ENCODE data around the gene ASXL3.

DNA sequence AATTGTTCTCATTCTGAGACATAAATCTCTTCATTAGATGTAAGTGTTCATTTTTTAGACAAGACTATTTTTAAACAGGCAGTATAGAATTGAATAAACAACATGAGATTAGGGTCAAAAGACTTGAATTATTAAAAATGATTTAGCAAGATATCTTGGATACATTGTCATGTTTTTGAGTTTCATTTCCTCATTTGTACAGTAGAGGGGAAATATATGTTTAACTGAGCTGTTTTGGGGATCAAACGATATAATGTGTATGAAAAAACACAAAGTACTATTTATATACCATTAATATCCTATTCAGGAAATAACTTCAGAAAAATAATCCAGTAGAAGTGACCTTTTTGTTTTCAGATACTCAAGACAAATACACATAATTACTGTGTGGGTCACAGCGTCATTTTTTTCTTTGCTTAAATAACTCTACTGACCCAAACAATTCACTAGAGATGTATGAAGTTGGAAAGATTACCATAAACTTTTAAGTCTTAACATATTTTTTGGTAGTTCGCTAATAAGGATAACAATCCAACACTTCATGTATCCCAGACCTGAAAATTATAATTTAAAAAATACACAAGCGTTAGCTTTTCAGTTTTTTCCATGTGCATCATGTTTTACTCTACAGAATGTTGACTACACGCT is 896 bp upstream of the ASXL3 start:
- TF ChIP-seq TAF1 (IDR thresholded peaks at IDR 0.05; ENCODE audit: low read depth) (no peak), MXI1 (conservative IDR thresholded peaks at IDR 0.05; ENCODE audit: poor library complexity, severe bottlenecking) (no peak), EZH2 (IDR thresholded peaks at IDR 0.05; ENCODE audit: borderline replicate concordance, insufficient read depth, low read length, poor library complexity, severe bottlenecking) (no peak), RAD21 (conservative IDR thresholded peaks at IDR 0.05) (no peak), POLR2AphosphoS5 (IDR thresholded peaks at IDR 0.05) (no peak), EP300 (conservative IDR thresholded peaks at IDR 0.05; ENCODE audit: poor library complexity, severe bottlenecking) (no peak), SMC3 (conservative IDR thresholded peaks at IDR 0.05; ENCODE audit: poor library complexity) (no peak)
- TF ChIP-seq, protein P1, sequence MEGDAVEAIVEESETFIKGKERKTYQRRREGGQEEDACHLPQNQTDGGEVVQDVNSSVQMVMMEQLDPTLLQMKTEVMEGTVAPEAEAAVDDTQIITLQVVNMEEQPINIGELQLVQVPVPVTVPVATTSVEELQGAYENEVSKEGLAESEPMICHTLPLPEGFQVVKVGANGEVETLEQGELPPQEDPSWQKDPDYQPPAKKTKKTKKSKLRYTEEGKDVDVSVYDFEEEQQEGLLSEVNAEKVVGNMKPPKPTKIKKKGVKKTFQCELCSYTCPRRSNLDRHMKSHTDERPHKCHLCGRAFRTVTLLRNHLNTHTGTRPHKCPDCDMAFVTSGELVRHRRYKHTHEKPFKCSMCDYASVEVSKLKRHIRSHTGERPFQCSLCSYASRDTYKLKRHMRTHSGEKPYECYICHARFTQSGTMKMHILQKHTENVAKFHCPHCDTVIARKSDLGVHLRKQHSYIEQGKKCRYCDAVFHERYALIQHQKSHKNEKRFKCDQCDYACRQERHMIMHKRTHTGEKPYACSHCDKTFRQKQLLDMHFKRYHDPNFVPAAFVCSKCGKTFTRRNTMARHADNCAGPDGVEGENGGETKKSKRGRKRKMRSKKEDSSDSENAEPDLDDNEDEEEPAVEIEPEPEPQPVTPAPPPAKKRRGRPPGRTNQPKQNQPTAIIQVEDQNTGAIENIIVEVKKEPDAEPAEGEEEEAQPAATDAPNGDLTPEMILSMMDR (IDR thresholded peaks at IDR 0.05; ENCODE audit: poor library complexity, severe bottlenecking), result no peak
- TF ChIP-seq, protein P2, sequence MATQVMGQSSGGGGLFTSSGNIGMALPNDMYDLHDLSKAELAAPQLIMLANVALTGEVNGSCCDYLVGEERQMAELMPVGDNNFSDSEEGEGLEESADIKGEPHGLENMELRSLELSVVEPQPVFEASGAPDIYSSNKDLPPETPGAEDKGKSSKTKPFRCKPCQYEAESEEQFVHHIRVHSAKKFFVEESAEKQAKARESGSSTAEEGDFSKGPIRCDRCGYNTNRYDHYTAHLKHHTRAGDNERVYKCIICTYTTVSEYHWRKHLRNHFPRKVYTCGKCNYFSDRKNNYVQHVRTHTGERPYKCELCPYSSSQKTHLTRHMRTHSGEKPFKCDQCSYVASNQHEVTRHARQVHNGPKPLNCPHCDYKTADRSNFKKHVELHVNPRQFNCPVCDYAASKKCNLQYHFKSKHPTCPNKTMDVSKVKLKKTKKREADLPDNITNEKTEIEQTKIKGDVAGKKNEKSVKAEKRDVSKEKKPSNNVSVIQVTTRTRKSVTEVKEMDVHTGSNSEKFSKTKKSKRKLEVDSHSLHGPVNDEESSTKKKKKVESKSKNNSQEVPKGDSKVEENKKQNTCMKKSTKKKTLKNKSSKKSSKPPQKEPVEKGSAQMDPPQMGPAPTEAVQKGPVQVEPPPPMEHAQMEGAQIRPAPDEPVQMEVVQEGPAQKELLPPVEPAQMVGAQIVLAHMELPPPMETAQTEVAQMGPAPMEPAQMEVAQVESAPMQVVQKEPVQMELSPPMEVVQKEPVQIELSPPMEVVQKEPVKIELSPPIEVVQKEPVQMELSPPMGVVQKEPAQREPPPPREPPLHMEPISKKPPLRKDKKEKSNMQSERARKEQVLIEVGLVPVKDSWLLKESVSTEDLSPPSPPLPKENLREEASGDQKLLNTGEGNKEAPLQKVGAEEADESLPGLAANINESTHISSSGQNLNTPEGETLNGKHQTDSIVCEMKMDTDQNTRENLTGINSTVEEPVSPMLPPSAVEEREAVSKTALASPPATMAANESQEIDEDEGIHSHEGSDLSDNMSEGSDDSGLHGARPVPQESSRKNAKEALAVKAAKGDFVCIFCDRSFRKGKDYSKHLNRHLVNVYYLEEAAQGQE (IDR thresholded peaks at IDR 0.05; ENCODE audit: borderline replicate concordance), result no peak

All from neural cell (in vitro differentiated cells).